Large intestine (tissue), 3 donors: ENCODE measurements around the gene EMC9. TPM values are rescaled to one million over a fixed set of nuclear protein-coding genes. Genes with fewer than 3 reads are reported as not detected.

Experiments
- DNase-seq, 2 donors: peaks; one replicate each; pipeline versions ENCODE4 v3.0.0 to v3.0.0-alpha.2; 2013
- H3K27ac ChIP-seq: one replicate; pipeline ENCODE4 v1.5.1; 2013; ENCODE audit warnings: low read length
- H3K27me3 ChIP-seq: 2 replicates; pipeline ENCODE4 v1.6.1; 2013; ENCODE audit warnings: low read length; ENCODE audit not compliant: control insufficient read depth, insufficient read depth
- H3K36me3 ChIP-seq: 2 replicates; pipeline ENCODE4 v1.6.1; 2013; ENCODE audit warnings: low read length; ENCODE audit not compliant: control insufficient read depth, insufficient read depth
- H3K4me1 ChIP-seq: one replicate; pipeline ENCODE4 v1.6.1; 2013; ENCODE audit warnings: low read length; ENCODE audit not compliant: control insufficient read depth, insufficient read depth
- H3K4me3 ChIP-seq: one replicate; pipeline ENCODE4 v1.5.1; 2013; ENCODE audit warnings: low read length
- H3K9me3 ChIP-seq: one replicate; pipeline ENCODE4 v1.6.1; 2013; ENCODE audit warnings: mild to moderate bottlenecking, low read depth, low read length, moderate library complexity; ENCODE audit not compliant: control insufficient read depth
- WGBS: methylation state at CpG from one replicate; pipeline ENCODE4 v1.1.5; 2013; ENCODE audit warnings: low lambda C conversion rate; ENCODE audit not compliant: insufficient coverage; 5-methylcytosine and 5-hydroxymethylcytosine counted together
- polyA plus RNA-seq: library from polyadenylated mRNA; unstranded; fragments of 120-200 nt; gene quantifications from one replicate; pipeline ENCODE4 v1.2.1, GENCODE V29; 2013

Gene EMC9
- polyA plus RNA-seq, 1 donor, result 33.9 TPM

DNA sequence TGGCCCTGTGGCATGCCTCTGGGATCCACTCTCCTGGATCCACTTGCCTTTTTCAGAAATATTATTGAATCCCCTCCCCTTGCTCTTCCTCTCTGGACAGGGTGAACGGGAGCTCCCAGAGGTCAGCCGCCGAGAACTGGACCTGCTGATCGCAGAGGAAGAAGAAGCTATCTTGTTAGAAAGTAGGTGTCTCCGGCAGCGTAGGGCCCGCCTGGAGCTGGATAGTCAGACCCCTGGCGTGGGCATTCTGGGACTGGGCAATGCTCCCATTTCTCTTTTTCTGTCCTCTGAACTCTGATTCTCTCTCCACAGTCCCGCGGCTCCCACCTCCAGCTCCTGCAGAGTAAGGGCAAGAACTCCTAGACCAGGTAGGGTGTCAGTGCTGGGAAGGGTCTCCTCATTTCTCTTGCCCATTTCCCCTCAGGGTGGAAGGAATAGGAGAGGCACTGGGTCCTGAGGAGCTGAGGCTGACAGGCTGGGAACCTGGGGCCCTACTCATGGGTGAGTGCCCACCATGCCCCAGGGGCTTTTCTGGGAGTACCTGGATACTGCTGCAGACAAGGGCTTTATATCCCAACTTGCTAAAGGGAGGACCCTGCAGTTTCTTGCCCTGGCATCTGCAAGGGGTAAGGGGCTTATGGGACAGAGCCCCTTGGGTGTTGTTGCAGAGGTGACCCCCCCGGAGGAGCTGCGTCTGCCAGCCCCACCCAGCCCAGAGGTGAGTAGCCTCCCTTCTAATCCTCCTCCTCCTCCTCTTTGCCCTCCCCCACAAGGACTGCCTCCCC lies 35.8 kb upstream of the EMC9 start:
- H3K4me1 ChIP-seq, result peaks cover 60% of the 10 kb centered on the region
- H3K36me3 ChIP-seq, result peaks cover 78% of the 10 kb centered on the region
- no peaks in the 10 kb centered on the region for H3K27me3 ChIP-seq
- H3K4me3 ChIP-seq, result no peak overlapping the region
- WGBS, result no CpG with 5 or more reads among the region's 12 CpGs
- no peak for DNase-seq
- H3K27ac ChIP-seq, result no peak overlapping the region
- no peaks in the 10 kb centered on the region for H3K9me3 ChIP-seq

- H3K36me3 ChIP-seq, result peaks cover 72% of the 10 kb centered on the region
- no CpG with 5 or more reads among the region's 5 CpGs for WGBS
Measured at GRCh38 chr14:24176599-24176998, 35.2 kb upstream of the EMC9 start.

GRCh38 chr14:24172871-24173281 lies 31.5 kb upstream of the EMC9 start:
- Histone ChIP-seq H3K27ac (peak overlapping the region; percentile 82), H3K4me3 (peak overlapping the region; percentile 74), H3K4me1 (peaks cover 24% of the 10 kb centered on the region), H3K27me3 (no peaks in the 10 kb centered on the region), H3K36me3 (peaks cover 42% of the 10 kb centered on the region), H3K9me3 (no peaks in the 10 kb centered on the region)
- no CpG with 5 or more reads among the region's 20 CpGs for WGBS
- DNase-seq, result no peak

More at GRCh38 chr14:24176599-24176998, 35.2 kb upstream of the EMC9 start:
- no peak overlapping the region for H3K27ac ChIP-seq
- H3K9me3 ChIP-seq, result no peaks in the 10 kb centered on the region
- no peak for DNase-seq
- no peak overlapping the region for H3K4me3 ChIP-seq
- H3K27me3 ChIP-seq, result no peaks in the 10 kb centered on the region
- peaks cover 57% of the 10 kb centered on the region for H3K4me1 ChIP-seq

GRCh38 chr14:24172261-24172860 lies 31.0 kb upstream of the EMC9 start:
- Histone ChIP-seq H3K36me3 (peaks cover 41% of the 10 kb centered on the region), H3K27me3 (no peaks in the 10 kb centered on the region), H3K27ac (peak overlapping the region; percentile 82), H3K4me3 (peak overlapping the region; percentile 74), H3K9me3 (no peaks in the 10 kb centered on the region), H3K4me1 (peaks cover 18% of the 10 kb centered on the region)
- WGBS, result no CpG with 5 or more reads among the region's 30 CpGs
- DNase-seq, result peak in 1 of 2 donors; percentile 40

DNA sequence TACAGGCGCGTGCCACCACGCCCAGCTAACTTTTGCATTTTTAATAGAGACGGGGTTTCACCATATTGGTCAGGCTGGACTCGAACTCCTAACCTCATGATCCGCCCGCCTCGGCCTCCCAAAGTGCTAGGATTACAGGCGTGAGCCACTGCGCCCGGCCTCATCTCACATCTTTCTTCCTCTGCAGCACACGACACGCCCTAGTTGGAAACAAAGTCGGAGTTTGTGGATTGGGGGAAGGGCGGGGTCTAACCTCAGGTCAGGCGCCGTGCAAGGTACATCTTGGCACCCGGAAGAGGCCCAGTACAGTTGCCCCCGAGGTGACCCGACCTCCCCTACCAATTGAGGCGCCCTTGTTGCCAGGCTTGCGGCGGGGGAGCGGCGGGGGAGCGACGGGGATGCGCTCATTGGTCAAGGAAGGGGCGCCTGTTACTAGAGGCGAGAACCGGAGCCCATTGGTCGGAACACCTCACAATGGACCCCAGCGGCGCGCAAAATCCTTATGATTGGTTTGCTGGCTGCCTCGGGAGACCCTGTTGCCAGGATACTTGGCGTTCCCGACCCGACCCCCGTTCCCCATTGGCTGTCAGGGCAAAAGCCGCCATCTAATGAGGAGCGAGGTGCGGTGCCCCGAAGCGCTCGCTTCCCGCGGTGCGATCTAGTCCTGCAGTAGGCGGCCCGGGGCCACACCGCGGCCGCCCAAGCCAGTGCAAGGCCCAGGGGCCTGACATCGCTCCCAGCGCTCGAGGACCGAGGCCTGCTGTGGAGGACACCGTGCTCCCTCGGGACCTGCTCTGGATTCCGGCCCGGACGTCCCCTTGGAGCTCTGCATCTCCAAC lies 30.2 kb upstream of the EMC9 start, which contains the start of gene REC8:
REC8 (plus strand) TSS at position 659 of the 839 bp plus-strand sequence. CDS start 473 bp downstream, outside the sequence.
- Histone ChIP-seq H3K4me3 (peak within 1 kb of the TSS; percentile 74), H3K4me1 (peaks cover 13% of the 10 kb centered on the region), H3K36me3 (peaks cover 37% of the 10 kb centered on the region), H3K27me3 (no peaks in the 10 kb centered on the region), H3K9me3 (no peaks in the 10 kb centered on the region), H3K27ac (peak within 1 kb of the TSS; percentile 82)
- DNase-seq, result peak; percentile 98 to 99
- no CpG with 5 or more reads among the region's 63 CpGs for WGBS

DNA sequence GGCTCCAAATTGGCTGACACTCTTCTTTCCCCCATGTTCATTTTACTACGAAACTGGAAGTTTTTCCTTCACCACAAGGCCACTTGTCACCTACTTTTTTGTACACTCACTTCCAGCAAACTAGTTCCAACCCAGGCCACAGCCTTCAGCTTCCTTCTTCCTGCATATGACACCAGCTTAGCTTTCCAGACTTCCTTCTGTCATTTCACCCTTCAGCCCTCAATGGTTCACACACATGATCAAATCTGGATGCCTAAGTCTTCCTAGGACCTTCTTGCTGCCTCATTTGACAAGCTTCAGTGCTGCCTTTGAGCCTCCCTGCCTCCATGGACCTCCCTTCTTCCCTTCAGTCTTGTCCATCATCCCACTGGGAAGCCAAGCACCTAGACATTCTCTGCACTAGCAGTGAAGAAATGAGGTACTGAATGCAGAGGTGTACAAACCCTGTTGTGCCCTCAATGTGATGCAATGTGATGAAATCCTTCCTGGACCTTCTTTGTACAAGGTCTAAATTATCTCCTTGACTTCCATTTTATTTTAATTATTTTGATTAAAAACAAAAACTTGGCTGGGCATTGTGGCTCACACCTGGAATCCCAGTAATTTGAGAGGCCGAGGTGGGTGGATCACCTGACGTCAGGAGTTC lies 26.2 kb upstream of the EMC9 start:
- H3K27me3 ChIP-seq, result no peaks in the 10 kb centered on the region
- peaks cover 14% of the 10 kb centered on the region for H3K4me1 ChIP-seq
- H3K27ac ChIP-seq, result no peak overlapping the region
- no peak for DNase-seq
- no peaks in the 10 kb centered on the region for H3K9me3 ChIP-seq
- H3K36me3 ChIP-seq, result peaks cover 55% of the 10 kb centered on the region
- WGBS, result 80% methylated on average over 1 of the region's 3 CpGs
- no peak overlapping the region for H3K4me3 ChIP-seq

GRCh38 chr14:24165785-24166184 lies 24.4 kb upstream of the EMC9 start:
- no peak for DNase-seq
- Histone ChIP-seq H3K36me3 (peaks cover 56% of the 10 kb centered on the region), H3K4me1 (peaks cover 19% of the 10 kb centered on the region), H3K27me3 (no peaks in the 10 kb centered on the region), H3K9me3 (no peaks in the 10 kb centered on the region), H3K4me3 (no peak overlapping the region), H3K27ac (no peak overlapping the region)
- WGBS, result 100% methylated on average over 1 of the region's 5 CpGs

GRCh38 chr14:24164518-24164991 lies 23.2 kb upstream of the EMC9 start:
- Histone ChIP-seq H3K4me3 (no peak overlapping the region), H3K4me1 (peaks cover 30% of the 10 kb centered on the region), H3K27ac (no peak overlapping the region), H3K27me3 (no peaks in the 10 kb centered on the region), H3K9me3 (no peaks in the 10 kb centered on the region), H3K36me3 (peaks cover 68% of the 10 kb centered on the region)
- no peak for DNase-seq
- WGBS, result no CpG with 5 or more reads among the region's 14 CpGs

DNA sequence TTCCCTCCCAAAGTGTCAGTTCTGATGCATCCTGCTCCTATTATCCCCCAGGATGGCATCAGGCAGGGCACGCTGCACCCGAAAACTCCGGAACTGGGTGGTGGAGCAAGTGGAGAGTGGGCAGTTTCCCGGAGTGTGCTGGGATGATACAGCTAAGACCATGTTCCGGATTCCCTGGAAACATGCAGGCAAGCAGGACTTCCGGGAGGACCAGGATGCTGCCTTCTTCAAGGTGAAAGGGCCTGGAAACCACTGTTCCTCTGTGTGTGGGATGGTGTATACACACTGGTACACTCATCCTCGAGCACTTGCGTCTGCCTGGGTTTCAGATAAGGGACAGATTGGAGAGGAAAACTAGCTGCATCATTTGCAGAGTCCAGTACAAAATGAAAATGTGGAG lies 20.7 kb upstream of the EMC9 start:
- Histone ChIP-seq H3K27me3 (no peaks in the 10 kb centered on the region), H3K4me3 (peak overlapping the region; percentile 67), H3K36me3 (peaks cover 72% of the 10 kb centered on the region), H3K27ac (peak overlapping the region; percentile 90), H3K9me3 (no peaks in the 10 kb centered on the region), H3K4me1 (peaks cover 30% of the 10 kb centered on the region)
- no CpG with 5 or more reads among the region's 8 CpGs for WGBS
- DNase-seq, result no peak
